Activated effector memory CD4-positive, alpha-beta T cell treated with anti-CD3 and anti-CD28 coated beads, Interleukin-2, amount 50 U/mL, for 16 hours (primary cell): ENCODE measurements around the gene APOF.
"Not testable (repeated sequence)": the region's sequence is repeated elsewhere in the genome, so short reads cannot be mapped to it uniquely, and the experiment has no call there.

ENCODE experiments used
- DNase-seq: peaks from one replicate; pipeline ENCODE4 v3.0.0-alpha.2; 2020

The APOF gene

DNA sequence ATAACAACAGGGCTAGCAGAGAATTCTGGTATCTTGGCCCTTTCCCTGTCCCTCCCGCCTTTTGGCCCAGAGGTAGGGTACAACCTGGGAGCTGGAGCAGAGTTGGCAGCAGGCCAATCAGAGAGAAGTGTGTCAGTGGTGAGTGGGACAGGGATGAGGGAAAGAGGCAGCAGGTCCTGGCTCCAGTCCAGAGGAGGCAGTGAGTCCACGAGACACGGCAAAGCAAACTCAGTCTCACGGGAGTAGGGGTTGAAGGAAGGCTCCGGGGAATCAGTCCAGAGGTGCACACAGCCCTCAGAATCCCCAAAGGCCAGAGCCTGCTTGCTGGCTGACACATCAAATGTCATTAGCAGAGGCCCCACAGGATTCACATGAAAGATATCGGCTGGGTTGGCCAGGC, 36.1 kb downstream of the APOF start:
- DNase-seq, result no peak

DNA sequence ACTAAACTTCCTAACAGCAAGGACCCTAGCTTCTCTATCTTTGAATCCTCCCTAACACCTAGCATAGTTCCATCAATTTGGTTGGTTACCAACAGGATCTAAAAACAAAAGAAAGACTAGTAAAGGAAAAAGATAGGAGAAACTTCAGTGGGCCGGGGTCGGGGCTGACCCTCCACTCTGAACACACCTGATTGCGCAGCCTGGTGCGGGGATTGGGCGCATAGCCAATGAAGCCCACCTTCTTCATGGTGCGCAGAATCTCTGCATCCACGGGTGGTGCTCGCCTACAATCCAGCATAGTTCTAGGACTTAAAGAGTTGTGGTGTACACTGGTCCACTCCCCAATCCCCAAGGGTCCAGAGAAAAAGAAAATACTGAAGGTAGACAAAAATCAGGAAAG, 36.5 kb downstream of the APOF start:
- no peak for DNase-seq

DNA sequence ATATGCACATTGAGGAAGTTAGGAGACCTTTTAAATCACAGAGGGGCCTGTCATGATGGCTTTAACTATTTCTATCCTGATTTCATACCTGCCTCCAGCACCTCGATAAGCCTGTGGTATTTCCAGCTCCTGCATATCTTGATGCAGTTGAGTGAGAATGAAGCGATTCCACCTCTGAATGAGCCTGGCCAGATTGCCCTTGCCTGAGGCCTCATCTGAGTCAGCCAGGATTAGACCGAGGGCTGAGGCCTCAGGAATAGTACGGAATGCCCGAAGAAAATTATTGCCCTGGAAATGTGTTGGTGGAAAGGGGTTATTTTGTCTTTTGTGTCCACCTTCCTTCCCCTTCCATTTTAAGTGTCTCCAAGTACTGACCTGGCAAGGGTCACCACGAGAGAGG, 38.5 kb downstream of the APOF start:
- DNase-seq, result no peak

DNA sequence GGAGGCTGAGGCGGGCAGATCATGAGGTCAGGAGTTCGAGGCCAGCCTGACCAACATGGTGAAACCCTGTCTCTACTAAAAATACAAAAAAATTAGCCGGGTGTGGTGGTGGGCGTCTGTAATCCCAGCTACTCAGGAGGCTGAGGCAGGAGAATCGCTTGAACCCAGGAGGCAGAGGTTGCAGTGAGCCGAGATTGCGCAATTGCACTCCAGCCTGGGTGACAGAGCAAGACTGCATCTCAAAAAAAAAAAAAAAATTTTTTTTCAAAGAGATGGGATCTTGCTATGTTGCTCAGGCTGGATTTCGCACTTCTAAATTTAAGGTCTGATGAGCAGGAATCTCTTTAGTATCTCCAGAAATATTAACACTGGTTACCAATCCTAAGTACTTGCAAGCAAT, 41.0 kb downstream of the APOF start:
- not testable (repeated sequence) for DNase-seq

DNA sequence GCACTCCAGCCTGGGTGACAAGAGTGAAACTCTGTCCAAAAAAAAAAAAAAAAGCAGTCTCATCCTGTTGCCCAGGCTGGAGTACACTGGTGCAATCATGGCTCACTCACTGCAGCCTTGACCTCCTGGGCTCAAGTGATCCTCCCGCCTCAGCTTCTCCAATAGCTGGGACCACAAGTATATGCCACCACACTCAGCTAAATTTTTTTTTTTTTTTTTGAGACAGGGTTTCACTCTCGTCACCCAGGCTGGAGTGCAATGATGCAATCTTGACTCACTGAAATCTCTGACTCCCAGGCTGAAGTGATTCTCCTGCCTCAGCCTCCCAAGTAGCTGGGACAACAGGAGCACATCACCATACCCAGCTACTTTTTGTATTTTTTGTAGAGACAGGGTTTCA, 41.6 kb downstream of the APOF start:
- no peak for DNase-seq

DNA sequence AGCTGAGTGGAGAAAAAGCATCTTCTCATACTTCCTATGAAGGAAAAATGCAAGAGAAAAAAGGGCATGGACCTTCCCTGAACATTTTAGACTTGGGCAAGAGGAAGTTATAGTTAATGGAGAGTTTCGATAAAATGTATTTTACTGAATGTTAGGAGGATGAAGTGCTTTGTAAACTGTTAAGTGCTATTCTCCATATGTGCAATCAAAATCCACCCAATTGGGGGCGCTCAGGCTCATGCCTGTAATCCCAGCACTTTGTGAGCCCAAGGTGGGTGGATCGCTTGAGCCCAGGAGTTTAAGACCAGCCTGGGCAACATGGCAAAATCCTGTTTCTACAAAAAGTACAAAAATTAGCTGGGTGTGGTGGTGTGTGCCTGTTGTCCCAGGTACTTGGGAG, 45.0 kb downstream of the APOF start:
- no peak for DNase-seq

DNA sequence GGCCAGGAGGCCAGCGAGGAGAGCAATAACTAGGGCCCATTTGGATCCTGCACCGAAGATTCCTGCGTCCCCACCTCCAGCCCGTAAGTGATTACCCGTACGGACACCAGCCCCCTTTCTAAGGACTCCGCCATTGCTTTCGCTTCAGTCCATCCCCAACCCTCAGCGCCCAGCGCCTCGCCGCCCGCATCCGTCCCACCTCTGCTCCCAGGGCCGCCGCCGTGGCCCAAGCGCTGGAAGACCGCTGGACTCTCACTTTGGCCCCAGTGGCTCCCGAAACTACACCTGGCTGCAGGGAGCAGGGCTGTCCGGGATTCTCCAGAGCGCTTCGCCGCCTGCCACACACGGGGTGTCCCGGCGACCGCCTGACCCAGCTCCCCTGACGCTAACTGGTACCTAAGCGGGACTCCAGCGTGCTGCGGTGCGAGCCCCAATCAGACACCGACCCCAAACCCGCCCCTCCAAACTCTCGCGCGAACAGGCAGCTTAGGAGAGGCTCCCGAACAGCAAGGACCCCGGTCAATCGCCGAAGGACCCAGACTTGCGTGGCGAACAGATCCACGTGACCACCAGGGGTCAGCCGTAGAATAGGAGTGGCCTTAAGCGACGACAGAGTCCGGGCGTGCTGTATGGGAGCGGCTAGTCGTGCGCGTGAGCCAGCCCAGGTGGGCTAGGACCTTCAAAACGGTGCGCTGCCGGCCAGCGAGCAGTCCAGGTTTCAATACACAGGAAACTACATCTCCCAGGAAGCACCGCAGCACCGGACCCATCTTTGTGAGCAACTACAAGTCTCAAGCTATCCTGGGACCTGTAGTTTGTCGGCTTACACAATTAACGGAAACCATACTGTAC, 46.8 kb downstream of the APOF start, which contains the start of gene CNPY2:
TSS of gene CNPY2 (minus strand) at position 367 of the 852 bp plus-strand sequence. CDS start 771 bp downstream, outside the sequence.
- DNase-seq, result peak; percentile 96

DNA sequence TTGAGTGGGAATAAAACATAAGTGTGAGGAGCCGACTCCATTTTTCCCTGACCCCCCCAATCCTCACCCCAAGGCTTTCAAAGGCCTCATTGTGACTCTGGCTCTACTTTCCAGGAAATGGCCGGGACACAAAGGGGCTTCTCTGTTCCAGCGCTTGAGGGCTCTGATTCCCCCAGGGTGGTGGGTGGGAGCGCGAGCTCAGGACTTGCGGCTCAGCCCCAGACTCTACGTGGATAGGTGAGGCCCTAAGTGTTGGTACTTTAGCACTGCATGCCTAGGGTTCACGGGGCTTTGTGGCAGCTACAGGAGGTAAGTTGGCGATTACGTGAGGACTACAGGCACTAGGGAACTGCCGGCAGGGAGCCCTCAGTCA, 47.4 kb downstream of the APOF start:
- no peak for DNase-seq

DNA sequence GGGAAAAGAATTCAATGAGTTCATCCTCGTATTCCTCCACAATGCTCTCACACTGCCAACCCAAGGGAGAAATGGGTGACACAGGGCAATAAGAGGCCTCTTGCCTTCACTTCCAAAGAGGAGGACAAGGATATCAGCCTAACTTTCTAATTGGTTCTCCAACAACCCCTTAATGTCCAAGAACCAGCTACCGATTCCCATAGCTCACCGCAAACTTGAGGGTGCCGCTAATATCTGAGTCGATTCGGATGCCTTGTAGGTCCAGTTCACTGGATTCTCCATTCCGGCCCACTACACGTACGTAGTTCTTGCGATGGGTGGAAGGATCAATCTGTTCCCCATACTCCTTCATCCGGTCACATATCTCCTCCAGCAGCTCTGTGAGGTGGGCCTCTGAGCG, 51.7 kb downstream of the APOF start:
- no peak for DNase-seq
